ENCODE measurements around the gene DMP1.
A peak's percentile ranks its signal among the peaks of the same experiment; 100 is the strongest.

Gene DMP1

DNA sequence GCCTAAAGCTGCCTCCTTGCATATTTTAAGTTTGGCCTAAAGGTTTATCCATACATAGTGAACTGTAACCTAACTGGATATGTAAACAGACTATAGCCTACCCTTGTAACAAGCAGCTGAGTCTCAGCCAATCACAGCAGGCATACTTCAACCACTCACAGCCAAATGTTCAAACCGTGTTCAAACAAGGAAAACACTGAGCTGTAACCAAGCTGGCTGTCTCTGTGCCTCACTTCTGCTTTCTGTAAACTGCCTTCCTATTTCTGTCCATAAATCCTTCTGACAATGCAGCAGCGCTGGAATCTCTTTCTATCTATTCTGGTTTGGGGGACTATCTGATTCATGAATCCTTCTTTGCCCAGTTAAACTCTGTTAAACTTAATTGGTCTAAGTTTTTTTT, 25.4 kb upstream of the DMP1 start:
- Histone ChIP-seq H3K4me3 (ENCODE audit: low read length) (no peak overlapping the region), H3K79me2 (ENCODE audit: low read length) (no peaks in the 10 kb centered on the region), H3K27ac (ENCODE audit: low read length) (no peak overlapping the region), H3K9ac (ENCODE audit: low read length) (no peak overlapping the region), H4K20me1 (ENCODE audit: insufficient read depth, low read length) (no peaks in the 10 kb centered on the region), H3K9me3 (ENCODE audit: insufficient read depth, low read length) (no peaks in the 10 kb centered on the region), H3K36me3 (replicated peaks; ENCODE audit: low read depth, low read length) (no peaks in the 10 kb centered on the region), H3K4me2 (ENCODE audit: low read length) (0 out of 2 replicates have a peak overlapping the region, but pooled peaks have one; percentile 8), H3K27me3 (ENCODE audit: low read depth, low read length) (peaks cover 11% of the 10 kb centered on the region; the same call in 1 of the 2 replicates), H2AFZ (ENCODE audit: low read depth, low read length) (no peak overlapping the region), H3K4me1 (ENCODE audit: low read length) (peaks cover 8% of the 10 kb centered on the region)
- TF ChIP-seq, protein P1, sequence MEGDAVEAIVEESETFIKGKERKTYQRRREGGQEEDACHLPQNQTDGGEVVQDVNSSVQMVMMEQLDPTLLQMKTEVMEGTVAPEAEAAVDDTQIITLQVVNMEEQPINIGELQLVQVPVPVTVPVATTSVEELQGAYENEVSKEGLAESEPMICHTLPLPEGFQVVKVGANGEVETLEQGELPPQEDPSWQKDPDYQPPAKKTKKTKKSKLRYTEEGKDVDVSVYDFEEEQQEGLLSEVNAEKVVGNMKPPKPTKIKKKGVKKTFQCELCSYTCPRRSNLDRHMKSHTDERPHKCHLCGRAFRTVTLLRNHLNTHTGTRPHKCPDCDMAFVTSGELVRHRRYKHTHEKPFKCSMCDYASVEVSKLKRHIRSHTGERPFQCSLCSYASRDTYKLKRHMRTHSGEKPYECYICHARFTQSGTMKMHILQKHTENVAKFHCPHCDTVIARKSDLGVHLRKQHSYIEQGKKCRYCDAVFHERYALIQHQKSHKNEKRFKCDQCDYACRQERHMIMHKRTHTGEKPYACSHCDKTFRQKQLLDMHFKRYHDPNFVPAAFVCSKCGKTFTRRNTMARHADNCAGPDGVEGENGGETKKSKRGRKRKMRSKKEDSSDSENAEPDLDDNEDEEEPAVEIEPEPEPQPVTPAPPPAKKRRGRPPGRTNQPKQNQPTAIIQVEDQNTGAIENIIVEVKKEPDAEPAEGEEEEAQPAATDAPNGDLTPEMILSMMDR (IDR thresholded peaks at IDR 0.05; ENCODE audit: low read depth, low read length): no peak
- no peak for TF ChIP-seq EZH2phosphoT487 (IDR thresholded peaks at IDR 0.05; ENCODE audit: low read depth)

GRCh38 chr4:87631668-87632067, 18.4 kb upstream of the DMP1 start:
- Histone ChIP-seq H3K27me3 (ENCODE audit: low read depth, low read length) (no peaks in the 10 kb centered on the region), H3K4me3 (ENCODE audit: low read length) (no peak overlapping the region), H3K36me3 (replicated peaks; ENCODE audit: low read depth, low read length) (no peaks in the 10 kb centered on the region), H3K79me2 (ENCODE audit: low read length) (no peaks in the 10 kb centered on the region), H2AFZ (ENCODE audit: low read depth, low read length) (no peak overlapping the region), H3K9me3 (ENCODE audit: insufficient read depth, low read length) (no peaks in the 10 kb centered on the region), H3K4me1 (ENCODE audit: low read length) (no peaks in the 10 kb centered on the region), H3K27ac (ENCODE audit: low read length) (no peak overlapping the region), H3K9ac (ENCODE audit: low read length) (no peak overlapping the region), H4K20me1 (ENCODE audit: insufficient read depth, low read length) (no peaks in the 10 kb centered on the region), H3K4me2 (ENCODE audit: low read length) (no peak overlapping the region)
- TF ChIP-seq, protein P1 (IDR thresholded peaks at IDR 0.05; ENCODE audit: low read depth, low read length): no peak
- no peak for TF ChIP-seq EZH2phosphoT487 (IDR thresholded peaks at IDR 0.05; ENCODE audit: low read depth)

GRCh38 chr4:87632469-87632868, 17.6 kb upstream of the DMP1 start:
- H3K4me2 ChIP-seq (ENCODE audit: low read length): no peak overlapping the region
- no peak overlapping the region for H3K27ac ChIP-seq (ENCODE audit: low read length)
- H3K9ac ChIP-seq (ENCODE audit: low read length): no peak overlapping the region
- TF ChIP-seq EZH2phosphoT487 (IDR thresholded peaks at IDR 0.05; ENCODE audit: low read depth): no peak
- TF ChIP-seq, protein P1 (IDR thresholded peaks at IDR 0.05; ENCODE audit: low read depth, low read length): no peak
- no peaks in the 10 kb centered on the region for H3K79me2 ChIP-seq (ENCODE audit: low read length)
- no peaks in the 10 kb centered on the region for H3K9me3 ChIP-seq (ENCODE audit: insufficient read depth, low read length)
- H4K20me1 ChIP-seq (ENCODE audit: insufficient read depth, low read length): no peaks in the 10 kb centered on the region
- H3K4me3 ChIP-seq (ENCODE audit: low read length): no peak overlapping the region
- H3K4me1 ChIP-seq (ENCODE audit: low read length): no peaks in the 10 kb centered on the region
- H2AFZ ChIP-seq (ENCODE audit: low read depth, low read length): no peak overlapping the region
- H3K27me3 ChIP-seq (ENCODE audit: low read depth, low read length): no peaks in the 10 kb centered on the region
- H3K36me3 ChIP-seq (replicated peaks; ENCODE audit: low read depth, low read length): no peaks in the 10 kb centered on the region

DNA sequence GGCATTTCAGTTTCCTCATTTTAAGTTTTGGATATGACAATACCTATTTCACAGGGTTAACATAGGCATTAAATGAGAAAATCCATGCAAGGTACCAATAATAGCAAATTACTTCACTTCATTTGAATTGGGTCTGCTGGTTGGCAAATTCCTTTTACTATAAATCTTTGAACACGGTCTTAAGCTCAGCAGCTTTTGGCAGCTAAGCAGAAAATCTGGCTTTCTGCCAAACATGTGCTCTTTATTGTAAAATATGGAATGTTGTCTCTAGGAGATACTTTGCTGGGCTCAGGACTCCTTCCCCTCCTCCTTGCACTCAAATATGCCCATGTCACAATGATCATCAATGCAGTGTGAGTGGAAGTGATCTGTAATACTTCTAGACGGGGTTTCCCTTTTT, 16.8 kb upstream of the DMP1 start:
- no peak overlapping the region for H3K27ac ChIP-seq (ENCODE audit: low read length)
- no peaks in the 10 kb centered on the region for H3K79me2 ChIP-seq (ENCODE audit: low read length)
- H4K20me1 ChIP-seq (ENCODE audit: insufficient read depth, low read length): no peaks in the 10 kb centered on the region
- H3K27me3 ChIP-seq (ENCODE audit: low read depth, low read length): no peaks in the 10 kb centered on the region
- no peak overlapping the region for H3K4me2 ChIP-seq (ENCODE audit: low read length)
- TF ChIP-seq, protein P1 (IDR thresholded peaks at IDR 0.05; ENCODE audit: low read depth, low read length): no peak
- no peak for TF ChIP-seq EZH2phosphoT487 (IDR thresholded peaks at IDR 0.05; ENCODE audit: low read depth)
- no peak overlapping the region for H3K4me3 ChIP-seq (ENCODE audit: low read length)
- no peak overlapping the region for H2AFZ ChIP-seq (ENCODE audit: low read depth, low read length)
- no peak overlapping the region for H3K9ac ChIP-seq (ENCODE audit: low read length)
- no peaks in the 10 kb centered on the region for H3K9me3 ChIP-seq (ENCODE audit: insufficient read depth, low read length)
- H3K36me3 ChIP-seq (replicated peaks; ENCODE audit: low read depth, low read length): no peaks in the 10 kb centered on the region
- H3K4me1 ChIP-seq (ENCODE audit: low read length): no peaks in the 10 kb centered on the region

Data from OCI-LY3 (cell line).